Gastroesophageal sphincter (tissue), 4 donors: ENCODE results near the gene CCDC92. TPM values are rescaled to one million over a fixed set of nuclear protein-coding genes. Genes with fewer than 3 reads are reported as not detected.

Source experiments
- ATAC-seq: fragments of 150-250 bp; one replicate; pipeline ENCODE4 v1.9.1; 2016; ENCODE audit warnings: mild to moderate bottlenecking, moderate library complexity
- H3K27ac ChIP-seq, 4 donors: fragments of 200-600 bp; sonication (generic) in 3 of 4; 1 replicate in 3 of 4; 2 replicates in 1 of 4; pipeline ENCODE4 v1.5.1; 2016 to 2019
- H3K27me3 ChIP-seq: fragments of 200-600 bp; sonication (generic); one replicate; pipeline ENCODE4 v1.5.1; 2019
- H3K36me3 ChIP-seq, 2 donors: fragments of 200-600 bp; sonication (generic); one replicate each; pipeline ENCODE4 v1.5.1; 2019; ENCODE audit warnings: control low read depth in 1 of 2
- H3K4me1 ChIP-seq, 3 donors: fragments of 200-600 bp; sonication (generic); 1 replicate in 2 of 3; 2 replicates in 1 of 3; pipeline ENCODE4 v1.5.1; 2016 to 2019; ENCODE audit warnings: control low read depth in 2 of 3
- H3K4me3 ChIP-seq, 2 donors: fragments of 200-600 bp; sonication (generic); one replicate each; pipeline ENCODE4 v1.5.1; 2019; ENCODE audit warnings: mild to moderate bottlenecking in 1 of 2, moderate library complexity in 1 of 2
- H3K9me3 ChIP-seq, 3 donors: fragments of 200-600 bp; sonication (generic); one replicate each; pipeline ENCODE4 v1.5.1; 2017 to 2019; ENCODE audit warnings: control low read depth in 2 of 3
- CTCF ChIP-seq, 4 experiments: fragments of 200-600 bp in 2 of 4; fragments of 450-650 bp in 2 of 4; sonication (generic) in 1 of 4; IDR thresholded peaks; one replicate each; pipeline ENCODE4 v1.5.1; 2017 to 2019; ENCODE audit warnings: antibody characterized with exemption in 4 of 4, mild to moderate bottlenecking in 2 of 4, moderate library complexity in 2 of 4
- EP300 ChIP-seq: sonication (generic); formaldehyde crosslinking; IDR thresholded peaks from one replicate; pipeline ENCODE4 v1.6.1; 2017; ENCODE audit warnings: antibody characterized with exemption, mild to moderate bottlenecking
- POLR2A ChIP-seq, 2 donors: fragments of 450-650 bp; IDR thresholded peaks; one replicate each; pipeline ENCODE4 v1.6.1; 2017; ENCODE audit warnings: antibody characterized with exemption in 2 of 2, mild to moderate bottlenecking in 2 of 2, moderate library complexity in 1 of 2
- POLR2AphosphoS5 ChIP-seq: sonication (generic); formaldehyde crosslinking; IDR thresholded peaks from one replicate; pipeline ENCODE4 v1.6.1; 2017; ENCODE audit warnings: antibody characterized with exemption
- WGBS, 2 donors: methylation state at CpG; one replicate each; pipeline ENCODE4 v1.1.5; 2018; ENCODE audit warnings: low coverage in 1 of 2; 5-methylcytosine and 5-hydroxymethylcytosine counted together
- total RNA-seq, 4 donors: library from RNA; depleted of rRNA; stranded (reverse); fragments of >200 nt; gene quantifications; one replicate each; pipeline ENCODE4 v1.1.0, GENCODE V29; 2016

CCDC92 gene
- total RNA-seq, 4 donors from 2014 or later = 26.2 to 74.3 (median 34.2) TPM

DNA sequence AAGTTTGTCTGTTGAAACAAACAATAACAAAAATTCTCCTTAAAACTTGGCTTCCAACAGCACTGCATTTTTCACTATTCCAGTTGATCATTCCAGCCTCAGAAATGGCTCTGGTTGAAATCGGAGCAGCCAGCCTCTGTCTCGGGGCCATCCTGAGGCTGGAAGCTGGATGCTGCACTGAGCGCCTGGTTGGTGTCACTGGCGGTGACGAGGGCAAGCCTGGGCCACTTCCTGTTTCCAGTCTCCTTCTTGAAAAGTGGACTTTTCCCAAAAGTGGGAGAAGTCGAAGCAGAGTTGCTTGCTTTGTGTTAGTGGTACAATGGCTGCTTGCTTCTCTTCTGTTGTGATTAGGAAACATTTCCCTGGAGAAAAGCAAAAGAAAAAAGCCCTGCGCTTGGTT lies 48.7 kb downstream of the CCDC92 start:
- WGBS, 2 donors = 34 to 42% methylated on average over 2 to 3 of the region's 7 CpGs
- ATAC-seq = no peak
- H3K9me3 ChIP-seq = no peaks in the 10 kb centered on the region
- no peak overlapping the region for H3K27ac ChIP-seq
- no peaks in the 10 kb centered on the region for H3K36me3 ChIP-seq
- no peak overlapping the region for H3K4me3 ChIP-seq
- peaks cover 7% of the 10 kb centered on the region for H3K27me3 ChIP-seq
- TF ChIP-seq POLR2A (IDR thresholded peaks at IDR 0.05) (no peak), EP300 (no peak), CTCF (IDR thresholded peaks at IDR 0.05) (no peak), POLR2AphosphoS5 (no peak)
- H3K4me1 ChIP-seq = no peaks in the 10 kb centered on the region

- 76 to 88% methylated on average over 1 to 2 of the region's 2 CpGs for WGBS, 2 donors
Measured at GRCh38 chr12:123923038-123923437, 49.6 kb downstream of the CCDC92 start.

GRCh38 chr12:123919980-123920360 lies 52.7 kb downstream of the CCDC92 start:
- no peaks in the 10 kb centered on the region for H3K36me3 ChIP-seq
- no peak overlapping the region for H3K4me3 ChIP-seq
- H3K4me1 ChIP-seq = no peaks in the 10 kb centered on the region
- H3K9me3 ChIP-seq = no peaks in the 10 kb centered on the region
- peaks cover 45% of the 10 kb centered on the region for H3K27me3 ChIP-seq
- WGBS, 2 donors = 40 to 67% methylated on average over 3 of the region's 3 CpGs
- no peak overlapping the region for H3K27ac ChIP-seq
- TF ChIP-seq POLR2A (IDR thresholded peaks at IDR 0.05) (no peak), EP300 (no peak), CTCF (IDR thresholded peaks at IDR 0.05) (no peak), POLR2AphosphoS5 (no peak)
- no peak for ATAC-seq

More at GRCh38 chr12:123923038-123923437, 49.6 kb downstream of the CCDC92 start:
- Histone ChIP-seq H3K4me1 (no peaks in the 10 kb centered on the region), H3K4me3 (no peak overlapping the region), H3K27me3 (peaks cover 16% of the 10 kb centered on the region), H3K9me3 (no peaks in the 10 kb centered on the region), H3K36me3 (no peaks in the 10 kb centered on the region), H3K27ac (no peak overlapping the region)
- TF ChIP-seq EP300 (no peak), POLR2AphosphoS5 (no peak), POLR2A (IDR thresholded peaks at IDR 0.05) (no peak), CTCF (IDR thresholded peaks at IDR 0.05) (no peak)
- ATAC-seq = no peak

DNA sequence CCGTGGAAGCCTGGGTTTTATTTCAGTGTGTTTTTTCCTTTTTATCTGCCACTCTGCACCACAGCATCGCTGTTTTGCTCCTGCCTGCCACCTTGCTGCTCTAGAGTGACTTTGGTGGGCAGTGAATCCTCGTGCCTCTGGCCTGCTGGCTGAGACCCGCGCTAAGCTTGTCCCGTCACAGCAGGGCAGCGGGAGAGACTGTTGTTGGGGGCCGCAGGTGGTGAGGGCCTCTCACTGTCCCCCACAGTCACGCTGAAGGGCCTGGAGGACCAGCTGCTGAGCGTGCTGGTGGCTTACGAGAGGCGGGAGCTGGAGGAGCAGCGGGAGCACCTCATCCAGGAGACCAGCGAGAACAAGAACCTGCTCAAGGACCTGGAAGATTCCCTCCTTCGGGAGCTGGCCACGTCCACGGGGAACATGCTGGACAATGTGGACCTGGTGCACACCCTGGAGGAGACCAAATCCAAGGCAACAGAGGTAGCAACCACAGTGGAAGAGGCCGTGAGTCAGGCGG lies 55.2 kb downstream of the CCDC92 start:
- no peak for ATAC-seq
- 75 to 86% methylated on average over 1 to 3 of the region's 19 CpGs for WGBS, 2 donors
- Histone ChIP-seq H3K27ac (no peak overlapping the region), H3K4me3 (no peak overlapping the region), H3K4me1 (no peaks in the 10 kb centered on the region), H3K9me3 (no peaks in the 10 kb centered on the region), H3K36me3 (no peaks in the 10 kb centered on the region), H3K27me3 (peaks cover 56% of the 10 kb centered on the region)
- TF ChIP-seq EP300 = no peak
- no peak for TF ChIP-seq CTCF (IDR thresholded peaks at IDR 0.05)
- no peak for TF ChIP-seq POLR2A (IDR thresholded peaks at IDR 0.05)
- TF ChIP-seq POLR2AphosphoS5 = no peak

GRCh38 chr12:123916729-123917128 lies 55.9 kb downstream of the CCDC92 start:
- Histone ChIP-seq H3K36me3 (no peaks in the 10 kb centered on the region), H3K27ac (no peak overlapping the region), H3K4me1 (no peaks in the 10 kb centered on the region), H3K9me3 (no peaks in the 10 kb centered on the region), H3K27me3 (peaks cover 56% of the 10 kb centered on the region), H3K4me3 (no peak overlapping the region)
- no peak for TF ChIP-seq CTCF (IDR thresholded peaks at IDR 0.05)
- no peak for TF ChIP-seq POLR2A (IDR thresholded peaks at IDR 0.05)
- no peak for TF ChIP-seq POLR2AphosphoS5
- no peak for TF ChIP-seq EP300
- no peak for ATAC-seq
- WGBS, 2 donors = 45 to 48% methylated on average over 4 of the region's 5 CpGs
